ES-I3 (cell line): Measurements from ENCODE around the gene GSC.
A peak's percentile ranks its signal among the peaks of the same experiment; 100 is the strongest.
"Not testable (repeated sequence)": the region's sequence is repeated elsewhere in the genome, so short reads cannot be mapped to it uniquely, and the experiment has no call there.

Experiments
- H3K36me3 ChIP-seq: 2 replicates; pipeline ENCODE4 v1.6.1; 2013; ENCODE audit warnings: mild to moderate bottlenecking, low read length, control low read depth, moderate library complexity; ENCODE audit not compliant: insufficient read depth
- H3K4me1 ChIP-seq: 2 replicates; pipeline ENCODE4 v1.6.1; 2013; ENCODE audit warnings: mild to moderate bottlenecking, control low read depth, low read length; ENCODE audit not compliant: insufficient read depth
- H3K9ac ChIP-seq: 2 replicates; pipeline ENCODE4 v1.6.1; 2013; ENCODE audit warnings: low read depth, mild to moderate bottlenecking, low read length, moderate library complexity
- H3K9me3 ChIP-seq: 2 replicates; pipeline ENCODE4 v1.6.1; 2013; ENCODE audit warnings: mild to moderate bottlenecking, low read length, moderate library complexity; ENCODE audit not compliant: control insufficient read depth, insufficient read depth

GSC gene

DNA sequence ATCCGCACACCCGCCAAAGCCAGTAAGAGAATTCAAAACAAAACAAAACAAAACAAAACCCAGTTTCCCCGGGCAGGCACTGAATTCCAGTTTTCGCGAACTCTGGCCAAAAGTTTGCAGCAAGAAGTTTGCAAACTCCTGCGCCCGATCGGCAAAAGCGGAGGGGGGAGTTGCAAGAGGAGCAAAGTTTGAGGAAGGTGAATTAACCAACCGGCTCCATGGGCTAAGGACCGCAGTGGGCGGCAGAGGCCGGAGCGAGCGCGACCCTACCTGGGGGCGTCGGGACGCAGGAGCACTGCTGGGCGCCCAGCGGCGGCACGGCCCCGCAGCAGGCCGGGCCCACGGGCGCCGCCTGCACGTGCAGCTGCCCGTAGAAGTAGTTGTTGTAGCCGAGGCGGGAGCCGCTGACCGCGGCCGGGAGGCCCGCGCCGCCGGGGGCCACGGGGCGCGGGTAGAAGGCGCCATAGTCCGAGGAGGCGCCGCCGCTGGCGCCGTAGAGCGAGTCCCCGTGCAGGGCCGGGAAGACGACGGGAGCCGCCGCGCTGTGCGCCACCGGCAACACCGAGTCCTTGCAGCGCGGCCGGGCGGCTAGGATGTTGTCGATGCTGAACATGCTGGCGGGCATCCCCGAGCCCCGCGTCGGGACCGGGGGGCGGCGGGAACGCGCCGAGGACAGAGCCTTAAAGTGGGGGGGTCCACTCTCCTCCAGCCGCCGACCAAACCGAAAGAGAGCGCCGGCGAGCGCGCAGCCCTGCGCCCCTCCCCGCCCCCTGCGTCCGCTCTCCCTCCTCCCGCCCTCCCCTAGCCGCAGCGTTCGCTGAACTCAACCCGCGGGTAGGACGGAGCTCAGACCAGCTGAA, at the start of gene GSC:
GSC (minus strand) TSS at position 723 of the 860 bp plus-strand sequence; CDS start at position 625, 98 bp downstream.
- Histone ChIP-seq H3K9me3 (no peaks in the 10 kb centered on the region), H3K9ac (peak within 1 kb of the TSS; percentile 60), H3K4me1 (peaks cover 27% of the 10 kb centered on the region), H3K36me3 (no peaks in the 10 kb centered on the region)

DNA sequence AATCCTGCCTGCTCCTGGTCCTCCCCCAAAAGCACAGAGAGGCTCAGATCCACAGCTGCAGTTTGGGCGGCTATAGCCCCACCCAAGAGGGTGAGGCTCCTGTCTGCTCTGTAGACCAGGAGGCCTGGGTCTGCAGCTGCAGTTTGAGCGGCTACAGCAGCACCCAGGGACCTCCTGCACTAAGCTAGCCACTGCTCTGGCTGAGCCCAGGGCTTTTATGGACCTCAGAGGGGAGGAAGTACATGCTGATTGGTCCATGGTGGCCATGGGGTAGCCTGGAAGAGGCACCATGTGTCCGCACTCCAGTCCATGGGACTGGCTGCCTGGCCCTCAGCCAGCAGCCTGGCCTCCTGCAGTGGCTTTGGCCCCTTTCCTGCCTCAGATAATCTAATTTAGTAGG, 49.6 kb upstream of the GSC start:
- no peaks in the 10 kb centered on the region for H3K4me1 ChIP-seq

DNA sequence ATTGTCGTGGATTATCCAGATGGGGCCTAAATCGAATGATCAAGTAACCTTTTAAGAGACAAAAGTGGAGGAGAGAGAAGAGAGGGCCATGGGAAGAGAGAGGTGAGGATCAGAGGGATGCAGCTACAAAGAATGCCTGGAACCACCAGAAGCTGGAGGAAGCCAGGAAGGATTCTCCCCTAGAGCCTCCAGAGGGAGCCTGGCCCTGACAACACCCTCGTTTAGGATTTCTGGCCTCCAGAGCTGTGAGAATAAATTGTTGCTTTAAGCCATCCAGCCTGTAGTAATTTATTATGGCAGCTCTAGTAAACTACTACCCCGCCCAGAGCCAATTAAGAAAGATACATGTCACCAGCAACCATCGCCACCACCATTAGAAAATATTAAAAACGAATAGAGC, 46.2 kb upstream of the GSC start:
- Histone ChIP-seq H3K9ac (no peak overlapping the region), H3K4me1 (no peaks in the 10 kb centered on the region), H3K36me3 (no peaks in the 10 kb centered on the region), H3K9me3 (peaks cover 4% of the 10 kb centered on the region; the same call in 1 of the 2 replicates)

More for the DNA sequence above, 49.6 kb upstream of the GSC start:
- H3K9me3 ChIP-seq: peaks cover 4% of the 10 kb centered on the region; the same call in 1 of the 2 replicates
- no peaks in the 10 kb centered on the region for H3K36me3 ChIP-seq
- H3K9ac ChIP-seq: no peak overlapping the region

DNA sequence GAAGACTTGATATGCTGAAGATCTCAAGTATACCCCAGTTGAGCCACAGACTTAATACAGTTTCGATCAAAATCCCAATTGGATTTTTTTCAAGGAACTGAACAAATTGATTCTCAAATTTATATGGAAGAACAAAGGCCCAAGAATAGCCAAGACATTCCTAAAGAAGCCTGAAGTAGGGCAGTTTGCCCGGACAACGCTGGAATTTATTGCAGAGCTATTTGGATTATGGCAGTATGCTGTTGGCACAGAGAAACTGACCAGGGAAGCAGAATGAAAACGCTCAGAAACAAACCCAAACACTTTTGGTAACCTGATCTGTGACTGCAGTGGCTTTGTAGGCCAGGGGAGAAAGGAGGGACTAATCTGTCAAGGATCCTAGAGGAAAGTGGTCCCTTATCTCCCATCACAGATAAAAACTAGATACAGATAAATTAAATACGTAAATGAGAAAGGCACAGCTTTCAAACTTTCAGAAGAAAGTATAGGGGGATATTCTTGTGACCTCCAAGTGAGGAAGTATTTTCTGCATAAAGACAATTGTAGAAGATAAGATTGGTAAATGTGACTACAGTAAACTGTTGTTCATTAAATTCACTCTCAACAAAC, 35.9 kb upstream of the GSC start:
- Histone ChIP-seq H3K9ac (no peak overlapping the region), H3K36me3 (no peaks in the 10 kb centered on the region), H3K4me1 (no peaks in the 10 kb centered on the region), H3K9me3 (no peaks in the 10 kb centered on the region)

DNA sequence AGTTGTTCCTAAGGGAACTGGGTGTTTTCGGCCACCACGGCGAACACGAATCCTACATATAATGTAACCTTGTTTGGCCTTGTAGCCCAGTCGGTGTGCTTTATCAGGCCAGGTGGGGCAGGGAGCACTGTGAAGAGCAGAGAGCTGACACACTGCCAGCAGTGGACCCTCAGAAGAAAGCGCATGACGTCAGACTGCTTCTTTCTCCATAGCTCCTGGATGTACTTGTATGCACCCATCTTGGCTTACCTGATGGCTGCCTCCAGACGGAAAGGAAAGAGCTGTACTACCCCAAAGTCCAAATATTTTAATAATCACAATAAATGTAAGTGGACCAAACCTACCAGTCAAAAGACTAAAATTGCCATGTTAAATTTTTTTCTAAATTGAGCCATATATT, 31.3 kb upstream of the GSC start:
- H3K9ac ChIP-seq: no peak overlapping the region
- H3K9me3 ChIP-seq: no peaks in the 10 kb centered on the region
- no peaks in the 10 kb centered on the region for H3K4me1 ChIP-seq
- no peaks in the 10 kb centered on the region for H3K36me3 ChIP-seq

DNA sequence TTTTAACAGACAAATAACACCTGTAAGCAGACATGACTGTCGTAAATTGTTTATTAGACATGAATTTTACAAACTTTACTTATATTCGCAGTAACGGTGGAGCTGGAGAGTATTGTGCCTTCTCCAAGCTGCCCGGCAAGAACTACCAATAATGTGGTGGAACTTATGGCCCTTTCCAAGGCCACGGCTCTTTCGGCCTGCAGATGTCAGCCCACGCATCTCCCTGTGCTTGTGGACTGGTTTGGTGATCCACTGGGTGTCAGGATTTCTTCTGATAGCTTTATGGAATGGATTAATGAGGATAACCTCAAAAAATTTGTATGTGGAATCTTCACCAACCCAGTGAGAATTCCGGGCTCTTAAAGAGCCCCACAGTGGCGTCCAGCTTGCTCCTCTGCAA, 30.9 kb upstream of the GSC start:
- H3K9ac ChIP-seq, H3K36me3 ChIP-seq, H3K9me3 ChIP-seq, H3K4me1 ChIP-seq: not testable (repeated sequence)

DNA sequence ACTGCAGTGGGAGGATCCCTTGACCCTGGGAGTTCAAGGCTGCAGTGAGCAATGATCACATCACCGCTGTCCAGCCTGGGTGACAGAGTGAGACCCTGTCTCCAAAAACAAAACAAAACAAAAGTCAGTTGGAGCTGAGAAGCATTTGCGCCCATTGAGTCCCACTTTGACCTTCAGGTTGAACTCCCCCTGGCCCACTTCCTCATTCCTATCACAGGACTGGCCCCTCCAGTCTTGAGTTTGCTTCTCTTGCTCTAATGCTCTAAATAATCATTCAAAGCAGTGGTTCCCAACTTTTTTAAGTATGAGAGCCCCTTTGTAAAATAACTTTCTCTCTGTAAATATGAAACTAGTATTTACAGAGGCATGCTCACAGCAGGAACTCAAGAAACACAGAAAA, 28.0 kb upstream of the GSC start:
- H3K36me3 ChIP-seq: no peaks in the 10 kb centered on the region
- no peaks in the 10 kb centered on the region for H3K4me1 ChIP-seq
- H3K9me3 ChIP-seq: no peaks in the 10 kb centered on the region
- H3K9ac ChIP-seq: no peak overlapping the region

DNA sequence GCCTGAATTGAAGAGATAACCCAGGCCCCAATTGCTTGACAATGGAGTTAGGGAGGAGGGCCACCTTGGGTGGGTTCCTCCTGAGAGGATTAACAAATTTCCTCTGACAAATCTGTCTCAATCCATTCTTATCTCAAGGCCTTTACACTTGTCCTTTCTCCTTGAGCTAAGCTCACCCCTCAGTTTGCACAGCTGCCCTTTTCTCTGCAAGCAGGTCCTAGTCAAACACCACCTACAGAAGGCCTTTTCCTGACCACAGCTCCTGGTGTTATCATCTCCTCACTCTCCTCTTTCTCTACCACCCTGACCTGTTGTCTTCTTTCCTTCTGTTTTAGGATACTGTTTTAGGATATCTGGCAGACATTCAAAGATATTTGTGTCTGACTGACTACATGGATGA, 26.4 kb upstream of the GSC start:
- Histone ChIP-seq H3K9ac (no peak overlapping the region), H3K36me3 (no peaks in the 10 kb centered on the region), H3K9me3 (no peaks in the 10 kb centered on the region), H3K4me1 (no peaks in the 10 kb centered on the region)

DNA sequence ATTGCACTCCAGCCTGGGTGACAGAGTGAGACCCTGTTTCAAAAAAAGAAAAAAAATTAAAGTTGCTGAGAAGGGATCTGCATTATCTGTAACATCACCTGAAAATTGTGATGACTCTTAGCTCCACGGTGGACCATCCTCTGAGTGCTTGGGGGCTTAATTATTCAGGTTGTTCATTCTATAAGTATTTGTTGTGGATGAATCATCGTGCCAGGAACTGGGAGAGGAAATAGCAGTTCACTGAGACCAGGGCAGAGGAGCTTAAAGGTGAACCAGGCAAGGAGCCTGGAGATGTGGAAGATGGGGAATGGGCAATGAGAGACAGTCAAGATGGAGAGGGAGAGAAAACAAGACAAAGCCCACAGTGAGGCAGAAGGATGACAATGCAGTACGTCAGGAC, 25.5 kb upstream of the GSC start:
- Histone ChIP-seq H3K36me3 (no peaks in the 10 kb centered on the region), H3K4me1 (no peaks in the 10 kb centered on the region), H3K9ac (no peak overlapping the region), H3K9me3 (no peaks in the 10 kb centered on the region)

DNA sequence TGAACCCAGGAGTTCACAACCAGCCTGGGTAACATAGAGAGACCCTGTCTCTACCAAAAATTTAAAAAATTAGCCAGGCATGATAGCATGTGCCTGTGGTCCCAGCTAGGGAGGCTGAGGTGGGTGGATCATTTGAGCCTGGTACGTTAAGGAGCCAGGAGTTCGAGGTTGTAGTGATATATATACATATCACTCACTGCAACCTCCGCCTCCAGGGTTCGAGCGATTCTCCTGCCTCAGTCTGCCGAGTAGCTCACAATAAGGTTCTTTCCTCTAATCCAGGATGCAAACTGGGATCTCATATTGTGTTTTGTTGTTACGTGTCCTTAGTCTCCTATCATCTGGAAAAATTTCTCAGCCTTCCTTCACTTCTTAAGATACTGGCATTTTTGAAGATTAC, 24.0 kb upstream of the GSC start:
- H3K9me3 ChIP-seq: no peaks in the 10 kb centered on the region
- H3K36me3 ChIP-seq: no peaks in the 10 kb centered on the region
- no peaks in the 10 kb centered on the region for H3K4me1 ChIP-seq

DNA sequence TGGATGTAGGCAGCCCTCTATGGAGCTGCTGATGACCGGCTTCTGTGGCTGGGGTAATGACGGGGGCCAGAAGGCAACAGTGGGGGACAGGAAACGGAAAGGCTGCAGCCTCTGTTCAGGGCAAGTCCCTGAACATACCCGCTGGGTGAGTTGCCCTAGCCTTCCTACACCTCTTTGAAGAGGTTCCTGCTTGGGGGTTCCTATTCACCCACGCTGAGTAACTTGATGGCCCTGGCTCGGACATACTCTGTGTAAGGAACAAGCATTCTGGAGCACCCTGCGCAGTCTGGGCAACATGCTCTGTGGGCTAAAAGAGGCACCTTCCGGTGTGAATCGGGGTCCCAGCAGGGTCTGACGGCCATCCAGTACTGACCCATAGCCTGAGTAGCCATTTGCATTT, 17.7 kb upstream of the GSC start:
- H3K36me3 ChIP-seq: no peaks in the 10 kb centered on the region
- H3K4me1 ChIP-seq: no peaks in the 10 kb centered on the region
- H3K9me3 ChIP-seq: no peaks in the 10 kb centered on the region
- no peak overlapping the region for H3K9ac ChIP-seq

More for the DNA sequence above, 24.0 kb upstream of the GSC start:
- no peak overlapping the region for H3K9ac ChIP-seq

DNA sequence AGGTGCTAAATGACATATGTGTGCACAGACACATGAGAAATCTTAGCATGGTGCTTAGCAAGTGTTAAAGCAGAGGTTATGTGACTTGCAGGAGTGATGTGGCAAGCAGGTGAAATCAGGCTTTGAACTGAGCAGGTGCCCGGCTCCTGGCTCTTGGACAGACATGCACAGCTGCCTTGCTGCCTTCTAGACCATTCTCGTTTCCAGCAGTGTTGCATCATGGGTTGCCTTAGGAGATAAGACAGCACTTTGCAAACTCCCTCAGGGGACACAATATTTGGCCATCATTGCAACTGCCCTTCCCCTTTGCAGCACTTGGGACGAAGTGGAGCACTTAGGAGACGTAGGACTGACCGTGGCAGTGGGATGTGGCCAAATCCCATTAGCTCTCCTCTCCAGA, 17.2 kb upstream of the GSC start:
- H3K9ac ChIP-seq: no peak overlapping the region
- H3K36me3 ChIP-seq: no peaks in the 10 kb centered on the region
- no peaks in the 10 kb centered on the region for H3K9me3 ChIP-seq
- H3K4me1 ChIP-seq: no peaks in the 10 kb centered on the region

DNA sequence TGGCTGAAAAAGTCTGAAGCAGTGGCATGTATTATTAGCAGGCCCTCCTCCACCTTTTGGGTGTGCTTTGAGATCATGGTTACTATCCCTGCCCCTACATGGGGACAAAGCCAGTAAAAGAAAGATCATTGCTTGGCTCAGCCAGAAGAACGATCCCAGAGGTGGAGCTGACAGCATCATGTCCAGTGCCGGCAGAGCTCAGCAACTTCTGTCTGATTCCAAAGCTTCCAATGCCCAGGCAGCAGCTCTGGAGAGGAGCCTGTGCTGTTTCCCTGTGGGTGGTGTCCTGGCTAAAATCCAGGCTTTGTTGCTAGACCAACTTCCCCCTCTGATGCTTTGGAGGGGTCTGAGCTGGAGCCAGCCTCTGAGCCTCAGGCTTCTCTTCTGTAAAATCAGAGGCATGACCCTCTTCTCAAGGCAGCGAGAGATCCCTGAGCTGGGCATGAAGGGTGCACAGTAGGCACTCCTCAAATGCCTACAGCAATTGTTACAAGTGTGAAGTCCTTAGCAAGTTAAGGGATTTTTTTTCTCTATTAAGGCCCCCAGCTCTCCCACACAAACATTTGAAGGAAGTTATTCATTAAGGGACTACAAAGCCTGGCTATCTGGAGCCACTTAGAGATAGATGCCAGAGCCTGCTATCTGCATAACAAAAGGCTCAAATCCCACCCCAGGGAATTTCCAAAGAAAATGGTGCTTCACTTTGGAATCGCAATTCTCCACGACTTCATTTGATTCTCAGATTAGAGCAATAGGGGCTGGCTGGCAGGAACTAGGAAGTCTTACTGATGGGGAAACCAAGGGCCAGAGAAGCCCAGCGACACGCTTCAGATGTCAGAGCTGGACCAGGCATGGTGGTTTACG, 10.9 kb upstream of the GSC start:
- Histone ChIP-seq H3K4me1 (peaks cover 17% of the 10 kb centered on the region), H3K9me3 (no peaks in the 10 kb centered on the region), H3K36me3 (no peaks in the 10 kb centered on the region), H3K9ac (no peak overlapping the region)

DNA sequence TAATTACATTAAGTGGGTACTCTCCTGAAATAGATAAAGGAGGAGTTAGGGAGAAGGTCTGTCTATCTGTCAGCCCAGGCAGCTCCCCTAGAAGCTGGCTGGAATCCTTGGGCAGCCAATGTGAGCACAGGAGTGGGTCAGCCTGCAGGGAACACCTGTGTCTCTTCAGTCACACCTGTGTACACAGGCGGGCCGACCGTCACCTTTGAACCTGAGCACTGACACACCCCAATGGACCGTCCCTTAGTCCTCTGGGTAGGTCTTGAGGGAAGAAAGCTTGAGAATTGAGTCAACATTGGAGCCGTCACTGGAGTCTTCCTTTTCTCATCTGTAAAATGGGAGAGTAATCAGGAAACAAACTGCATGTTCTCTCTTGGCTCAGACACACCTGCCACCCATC, 9.8 kb upstream of the GSC start:
- Histone ChIP-seq H3K4me1 (peaks cover 27% of the 10 kb centered on the region), H3K9ac (no peak overlapping the region), H3K9me3 (no peaks in the 10 kb centered on the region), H3K36me3 (no peaks in the 10 kb centered on the region)
